HG03280 (cell line): Measurements from ENCODE around the gene TMEM200B.
"Not testable (repeated sequence)": the region's sequence is repeated elsewhere in the genome, so short reads cannot be mapped to it uniquely, and the experiment has no call there.

Source experiments
- ATAC-seq: cut with Tn5 transposase; IDR thresholded peaks from one replicate; pipeline ENCODE4 v1.9.1; 2021; ENCODE audit warnings: mild to moderate bottlenecking, moderate library complexity; ENCODE audit not compliant: unreplicated experiment

The TMEM200B gene

GRCh38 chr1:29123887-29124365, at the start of gene TMEM200B:
Gene TMEM200B (minus strand): TSS chr1:29123903. CDS start chr1:29121828, 2,075 bp downstream.
- ATAC-seq, result no peak

- no peak for ATAC-seq
These were observed 48.8 kb upstream of the TMEM200B start for GRCh38 chr1:29172415-29172939.

DNA sequence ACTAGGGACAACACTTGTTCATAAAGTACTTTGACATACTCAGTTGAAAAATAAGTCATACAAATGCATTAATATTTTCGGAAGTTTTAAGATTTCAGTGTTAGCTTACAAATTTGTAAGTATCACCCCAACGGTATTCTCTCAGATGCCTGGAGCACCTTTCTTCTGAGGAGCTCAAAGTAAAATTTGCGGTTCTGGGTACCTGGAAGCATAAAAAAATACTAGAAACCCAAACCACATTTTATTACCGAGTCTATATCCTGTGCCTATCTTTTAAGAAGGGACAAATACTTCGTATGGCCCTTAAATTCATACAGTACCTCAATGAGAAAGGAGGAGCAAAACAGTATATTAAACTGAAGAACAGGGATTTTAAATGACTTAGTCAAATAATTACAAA, 47.8 kb upstream of the TMEM200B start:
- no peak for ATAC-seq

- no peak for ATAC-seq
These were observed 47.4 kb upstream of the TMEM200B start for GRCh38 chr1:29171089-29171488.

DNA sequence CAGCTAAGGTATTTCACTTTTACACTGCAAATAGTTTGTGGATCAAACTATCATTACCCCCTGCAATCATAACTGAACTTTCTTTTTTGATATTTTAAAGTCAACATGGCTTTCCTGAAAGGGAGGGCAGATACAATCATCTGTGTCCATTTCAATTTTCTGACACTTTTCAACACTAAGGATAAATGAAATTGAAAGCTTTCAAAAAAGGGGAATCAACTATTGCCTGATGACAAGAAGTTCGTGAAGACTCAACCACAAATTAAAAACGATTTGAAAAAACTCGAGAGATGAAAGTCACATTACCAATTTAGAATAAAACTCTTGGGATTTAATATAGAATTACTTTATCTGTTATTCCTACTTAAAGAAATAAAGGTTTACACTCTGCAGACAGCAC, 46.3 kb upstream of the TMEM200B start:
- ATAC-seq, result no peak

GRCh38 chr1:29167904-29168303, 44.2 kb upstream of the TMEM200B start:
- ATAC-seq, result no peak

GRCh38 chr1:29166291-29166878, 42.7 kb upstream of the TMEM200B start:
- ATAC-seq, result no peak

GRCh38 chr1:29164588-29164987, 40.9 kb upstream of the TMEM200B start:
- no peak for ATAC-seq

DNA sequence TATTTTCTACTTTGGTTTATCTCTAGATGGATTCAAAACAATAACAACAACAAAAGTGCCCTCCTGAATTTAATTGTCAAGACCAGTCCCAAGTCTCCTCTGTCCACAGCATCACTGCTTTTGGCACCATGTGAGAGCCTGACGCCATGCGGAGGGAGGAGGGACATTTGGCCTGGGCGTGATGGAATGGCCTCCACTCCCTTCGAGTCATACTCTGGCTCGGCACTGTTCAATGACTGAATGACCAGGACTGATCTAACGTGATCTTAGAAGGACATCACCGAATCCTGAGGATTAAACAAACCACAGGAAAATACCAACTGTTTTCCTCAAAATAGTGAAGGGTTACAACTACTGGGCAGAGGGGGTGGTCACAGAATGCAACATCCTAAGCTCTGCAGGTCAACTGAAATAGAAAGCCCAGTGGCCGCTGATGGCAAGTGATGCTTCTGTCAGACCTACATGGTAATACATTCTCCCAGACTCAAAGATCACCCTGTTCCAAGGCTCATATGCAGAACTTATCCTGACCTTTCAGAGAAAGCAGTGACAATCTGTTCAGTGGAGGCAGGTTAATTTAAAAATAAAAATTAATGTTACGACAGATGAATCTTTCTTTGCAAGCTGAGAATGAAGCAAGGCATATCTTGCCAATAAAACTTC, 38.9 kb upstream of the TMEM200B start:
- no peak for ATAC-seq

DNA sequence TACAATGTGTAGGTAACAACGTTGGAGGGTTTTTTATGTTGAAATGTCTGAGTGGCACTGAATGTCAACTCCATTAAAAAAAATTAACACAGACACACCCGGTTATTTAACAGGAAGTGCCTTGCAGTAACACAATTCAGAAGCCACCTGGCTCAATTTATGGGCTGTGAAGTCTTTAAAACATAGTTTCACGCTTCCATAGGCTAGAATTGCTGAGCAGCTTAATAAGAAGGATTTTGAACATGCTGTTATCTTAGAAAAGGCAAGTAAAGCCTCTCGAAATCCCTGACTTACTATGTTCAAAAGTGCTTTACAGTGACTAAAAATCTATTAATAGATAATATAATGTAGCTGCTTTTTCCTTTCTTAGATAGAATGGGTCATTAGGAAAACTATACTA, 38.3 kb upstream of the TMEM200B start:
- ATAC-seq, result no peak

DNA sequence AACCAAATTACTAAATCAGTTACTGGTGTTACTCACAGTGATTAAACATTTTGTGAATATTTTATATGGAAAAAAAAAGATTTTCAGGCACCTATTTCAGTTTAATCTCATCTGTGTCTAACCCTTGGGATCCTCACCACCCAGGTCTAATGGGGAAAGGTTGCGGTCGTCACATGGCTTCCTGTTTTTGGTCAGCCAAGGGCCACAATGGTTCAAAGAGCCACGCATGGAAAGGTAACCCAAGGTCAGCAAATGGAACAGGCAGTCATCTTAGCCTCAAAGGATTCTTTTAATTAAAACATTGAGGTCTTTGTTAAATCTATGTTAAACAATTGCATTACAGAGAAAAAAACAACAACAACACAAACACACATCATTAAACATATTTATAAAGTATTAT, 36.1 kb upstream of the TMEM200B start:
- ATAC-seq, result no peak

DNA sequence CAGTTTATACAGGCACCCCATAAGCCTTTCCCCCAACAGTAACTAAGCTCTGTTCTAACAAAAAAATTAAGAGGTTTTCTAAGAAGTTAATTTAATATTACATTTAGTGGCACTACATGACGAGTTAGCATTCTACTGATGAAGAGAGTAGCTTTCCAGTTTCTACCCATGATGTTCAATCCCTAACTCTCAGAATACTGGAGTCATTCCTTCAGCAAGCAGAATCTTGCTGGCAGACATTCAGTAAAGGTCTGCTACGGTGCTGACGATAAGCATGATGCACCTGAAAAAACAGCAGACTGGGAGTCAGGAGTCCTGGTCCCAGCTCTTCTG, 33.5 kb upstream of the TMEM200B start:
- ATAC-seq, result no peak

- no peak for ATAC-seq
These were observed 33.0 kb upstream of the TMEM200B start for GRCh38 chr1:29156543-29157268.

DNA sequence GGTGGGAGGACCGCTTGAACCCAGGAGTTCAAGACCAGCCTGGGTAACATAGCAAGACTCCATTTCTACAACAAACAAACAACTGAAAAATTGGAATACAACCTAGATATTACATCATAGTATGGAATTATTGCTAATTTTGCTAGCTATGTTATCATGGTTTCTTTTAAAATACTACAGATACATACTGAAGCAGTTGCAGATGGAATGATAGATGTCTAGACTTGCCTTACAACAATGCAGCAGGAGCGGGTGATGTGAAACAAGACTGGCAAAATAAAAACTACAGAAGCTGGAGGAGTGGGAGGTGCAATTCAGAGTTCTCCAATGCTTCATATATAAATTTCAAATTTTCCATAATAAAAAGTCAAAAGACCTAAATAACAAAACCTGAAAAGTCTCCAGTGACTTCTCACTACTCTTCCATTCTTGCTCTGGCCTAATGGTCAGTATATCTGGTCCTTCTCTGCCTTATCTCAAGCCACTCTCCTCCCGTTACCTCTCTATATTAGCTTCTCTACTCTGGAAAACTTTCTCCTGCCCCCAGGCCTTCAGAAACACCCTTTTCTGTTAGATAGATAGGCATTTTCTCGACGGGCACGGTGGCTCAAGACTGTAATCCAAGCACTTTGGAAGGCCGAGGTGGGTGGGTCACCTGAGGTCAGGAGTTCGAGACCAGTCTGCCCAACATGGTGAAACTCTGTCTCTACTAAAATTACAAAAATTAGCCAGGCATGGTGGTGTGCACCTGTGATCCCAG, 28.5 kb upstream of the TMEM200B start:
- ATAC-seq, result no peak

DNA sequence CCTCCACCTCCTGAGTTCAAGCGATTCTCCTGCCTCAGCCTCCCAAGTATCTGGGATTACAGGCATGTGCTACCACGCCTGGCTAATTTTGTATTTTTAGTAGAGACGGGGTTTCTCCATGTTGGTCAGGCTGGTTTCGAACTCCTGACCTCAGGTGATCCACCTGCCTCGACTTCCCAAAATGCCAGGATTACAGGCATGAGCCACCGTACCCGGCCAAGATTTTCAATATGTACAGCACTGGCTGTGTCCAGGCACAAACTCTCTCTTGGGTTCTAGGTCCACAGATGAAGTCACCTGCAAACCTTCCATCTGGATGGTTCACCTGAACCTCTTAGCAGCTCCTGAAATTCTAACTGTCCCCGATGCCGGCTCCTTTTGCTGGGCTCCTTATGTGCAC, 26.6 kb upstream of the TMEM200B start:
- ATAC-seq, result not testable (repeated sequence)

- ATAC-seq, result no peak
These were observed 25.2 kb upstream of the TMEM200B start for GRCh38 chr1:29148656-29149491.

GRCh38 chr1:29145739-29146437, 22.2 kb upstream of the TMEM200B start:
- no peak for ATAC-seq

- no peak for ATAC-seq
These were observed 20.5 kb upstream of the TMEM200B start for GRCh38 chr1:29144178-29144577.

- no peak for ATAC-seq
These were observed 19.0 kb upstream of the TMEM200B start for GRCh38 chr1:29142714-29143113.
